H7 (cell line): Measurements from ENCODE around the gene SUGCT. TPM values are rescaled to one million over a fixed set of nuclear protein-coding genes. Genes with fewer than 3 reads are reported as not detected.

Source experiments
- DNase-seq: peaks from one replicate; pipeline ENCODE4 v3.0.0; 2012
- H3K27me3 ChIP-seq: 2 replicates; pipeline ENCODE4 v1.6.0; 2011; ENCODE audit warnings: mild to moderate bottlenecking, low read length; ENCODE audit not compliant: control insufficient read depth, insufficient read depth
- H3K36me3 ChIP-seq: replicated peaks from 2 replicates; pipeline ENCODE4 v1.5.1; 2011; ENCODE audit warnings: low read length; ENCODE audit not compliant: control insufficient read depth, insufficient read depth
- H3K4me3 ChIP-seq: 2 replicates; pipeline ENCODE4 v1.5.1; 2011; ENCODE audit warnings: low read depth, mild to moderate bottlenecking, control low read depth, low read length, moderate library complexity; ENCODE audit not compliant: insufficient read depth
- total RNA-seq: library from RNA; depleted of rRNA; stranded (reverse); fragments of >200 nt; shearing (Covaris generic); gene quantifications from 2 replicates; pipeline ENCODE4 v1.2.3, GENCODE V29; 2014

Gene SUGCT
- total RNA-seq, 1 experiment from 2014 or later, result 4.3 TPM

DNA sequence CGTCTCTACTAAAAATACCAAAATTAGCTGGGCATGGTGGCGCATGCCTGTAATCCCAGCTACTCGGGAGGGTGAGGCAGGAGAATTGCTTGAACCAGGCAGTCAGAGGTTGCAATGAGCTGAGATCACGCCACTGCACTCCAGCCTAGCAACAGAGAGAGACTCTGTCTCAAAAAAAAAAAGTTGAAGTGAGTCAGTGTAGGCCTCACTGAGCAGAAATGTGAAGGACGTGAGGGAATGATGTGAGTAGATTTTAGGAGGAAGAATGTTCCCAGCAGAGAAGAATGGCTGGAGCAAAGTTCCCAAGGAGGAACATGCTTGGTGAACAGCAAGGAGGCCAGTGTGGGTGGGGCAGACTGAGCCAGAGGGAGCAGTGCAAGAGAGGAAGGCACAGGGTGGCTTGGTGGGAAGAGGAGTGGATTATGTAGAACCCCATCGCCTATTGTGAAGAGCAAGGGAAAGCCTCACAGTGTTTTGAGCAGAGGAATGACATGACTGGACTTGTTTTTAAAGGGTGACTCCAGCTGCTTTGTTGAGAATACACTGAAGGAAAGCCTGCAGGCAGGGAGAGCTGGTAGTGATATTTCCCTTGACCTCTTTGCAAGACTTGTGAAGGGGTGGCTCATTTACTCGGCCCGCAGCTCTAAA, 708.7 kb downstream of the SUGCT start:
- H3K4me3 ChIP-seq, result no peak overlapping the region
- no peaks in the 10 kb centered on the region for H3K36me3 ChIP-seq
- DNase-seq, result no peak
- no peaks in the 10 kb centered on the region for H3K27me3 ChIP-seq

GRCh38 chr7:40845943-40846342, 711.1 kb downstream of the SUGCT start:
- DNase-seq, result no peak
- H3K27me3 ChIP-seq, result no peaks in the 10 kb centered on the region
- H3K36me3 ChIP-seq, result no peaks in the 10 kb centered on the region
- no peak overlapping the region for H3K4me3 ChIP-seq

- Histone ChIP-seq H3K36me3 (no peaks in the 10 kb centered on the region), H3K4me3 (no peak overlapping the region), H3K27me3 (no peaks in the 10 kb centered on the region)
- DNase-seq, result no peak
These were observed 713.1 kb downstream of the SUGCT start for GRCh38 chr7:40847921-40848320.

GRCh38 chr7:40848541-40849221, 713.9 kb downstream of the SUGCT start:
- Histone ChIP-seq H3K4me3 (no peak overlapping the region), H3K27me3 (no peaks in the 10 kb centered on the region), H3K36me3 (no peaks in the 10 kb centered on the region)
- DNase-seq, result no peak

GRCh38 chr7:40850017-40850416, 715.2 kb downstream of the SUGCT start:
- Histone ChIP-seq H3K27me3 (no peaks in the 10 kb centered on the region), H3K36me3 (no peaks in the 10 kb centered on the region), H3K4me3 (no peak overlapping the region)
- DNase-seq, result no peak

GRCh38 chr7:40851001-40851400, 716.2 kb downstream of the SUGCT start:
- Histone ChIP-seq H3K4me3 (no peak overlapping the region), H3K27me3 (no peaks in the 10 kb centered on the region), H3K36me3 (no peaks in the 10 kb centered on the region)
- DNase-seq, result no peak

DNA sequence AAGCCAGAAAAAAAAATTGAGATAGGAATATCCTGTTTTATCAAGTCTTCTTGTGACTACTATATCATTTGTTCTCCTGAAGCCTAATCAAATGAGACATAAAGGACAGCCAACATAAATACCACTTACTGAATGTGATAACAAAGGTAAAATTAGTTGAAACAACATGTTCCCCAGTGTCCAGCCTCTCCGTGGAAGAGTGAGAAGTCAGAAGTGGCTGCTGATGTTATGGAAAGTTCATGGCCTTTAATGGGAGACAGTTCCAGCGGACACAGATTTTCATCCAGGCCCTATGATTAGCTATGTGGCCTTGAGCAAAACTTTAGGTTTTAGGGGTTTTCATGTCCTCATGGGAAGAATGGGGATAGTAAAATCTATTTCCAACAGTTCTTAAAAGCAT, 724.3 kb downstream of the SUGCT start:
- Histone ChIP-seq H3K4me3 (no peak overlapping the region), H3K36me3 (no peaks in the 10 kb centered on the region), H3K27me3 (no peaks in the 10 kb centered on the region)
- DNase-seq, result no peak

GRCh38 chr7:40859965-40860543, 725.2 kb downstream of the SUGCT start:
- H3K4me3 ChIP-seq, result no peak overlapping the region
- no peaks in the 10 kb centered on the region for H3K36me3 ChIP-seq
- H3K27me3 ChIP-seq, result no peaks in the 10 kb centered on the region
- DNase-seq, result no peak

DNA sequence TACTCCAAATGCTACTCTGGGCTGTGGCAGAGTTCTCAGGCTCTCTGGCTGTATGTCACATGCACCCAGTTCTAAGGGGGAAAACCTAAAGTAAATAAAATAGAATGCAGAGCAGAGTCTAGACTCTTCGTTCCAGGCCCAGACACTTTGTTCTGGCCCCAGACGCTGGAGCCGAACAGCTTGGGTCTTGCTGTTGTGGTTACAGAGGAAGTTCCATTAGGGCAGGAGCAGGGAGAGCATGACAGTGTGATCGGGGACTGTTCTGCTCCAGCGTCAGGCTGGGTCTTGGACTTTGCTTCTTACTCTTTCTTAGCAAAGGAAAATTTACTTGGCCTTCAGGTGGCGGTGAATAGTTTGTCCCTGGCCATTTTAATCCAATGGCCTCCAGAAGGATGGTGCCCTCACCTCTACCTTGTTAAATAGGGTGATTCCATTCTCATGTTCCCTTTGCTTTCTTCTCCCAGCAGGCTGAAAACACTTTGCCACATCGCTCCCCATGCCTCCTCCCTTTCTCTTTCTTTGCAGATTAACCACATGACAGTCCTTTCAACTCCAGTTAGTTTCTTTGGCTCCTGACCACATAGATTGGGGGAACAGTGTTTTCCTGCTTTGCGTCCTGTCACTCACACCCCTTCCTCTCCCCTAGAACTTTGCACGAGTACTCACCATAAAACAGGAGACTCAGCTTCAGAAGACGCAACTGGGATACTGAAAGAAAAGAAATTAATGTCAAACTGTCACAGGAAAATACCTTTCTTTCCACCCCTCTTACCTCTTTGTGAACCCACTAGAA, 730.8 kb downstream of the SUGCT start:
- DNase-seq, result no peak
- no peak overlapping the region for H3K4me3 ChIP-seq
- no peaks in the 10 kb centered on the region for H3K36me3 ChIP-seq
- H3K27me3 ChIP-seq, result no peaks in the 10 kb centered on the region

GRCh38 chr7:40866601-40867000, 731.8 kb downstream of the SUGCT start:
- Histone ChIP-seq H3K27me3 (no peaks in the 10 kb centered on the region), H3K36me3 (no peaks in the 10 kb centered on the region), H3K4me3 (no peak overlapping the region)
- DNase-seq, result no peak

DNA sequence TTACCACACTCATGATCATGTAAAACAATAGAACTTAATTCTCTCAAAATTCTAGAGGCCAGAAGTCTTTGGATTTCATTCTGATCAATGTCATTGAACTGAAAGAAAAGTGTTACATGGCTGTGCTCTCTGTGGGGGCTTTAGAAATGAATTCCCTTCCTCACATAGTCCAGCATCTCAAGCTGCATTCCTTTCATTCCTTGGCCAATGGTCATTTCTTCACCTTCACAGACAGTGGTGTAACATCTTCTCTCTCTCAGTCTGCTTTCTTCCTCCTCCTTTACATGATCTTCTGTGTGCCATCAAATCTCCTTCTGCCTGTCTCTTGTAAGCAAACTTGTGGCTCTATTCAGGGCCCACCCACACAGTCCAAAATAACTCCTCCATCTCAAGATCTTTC, 735.3 kb downstream of the SUGCT start:
- no peak for DNase-seq
- H3K4me3 ChIP-seq, result no peak overlapping the region
- no peaks in the 10 kb centered on the region for H3K27me3 ChIP-seq
- no peaks in the 10 kb centered on the region for H3K36me3 ChIP-seq

DNA sequence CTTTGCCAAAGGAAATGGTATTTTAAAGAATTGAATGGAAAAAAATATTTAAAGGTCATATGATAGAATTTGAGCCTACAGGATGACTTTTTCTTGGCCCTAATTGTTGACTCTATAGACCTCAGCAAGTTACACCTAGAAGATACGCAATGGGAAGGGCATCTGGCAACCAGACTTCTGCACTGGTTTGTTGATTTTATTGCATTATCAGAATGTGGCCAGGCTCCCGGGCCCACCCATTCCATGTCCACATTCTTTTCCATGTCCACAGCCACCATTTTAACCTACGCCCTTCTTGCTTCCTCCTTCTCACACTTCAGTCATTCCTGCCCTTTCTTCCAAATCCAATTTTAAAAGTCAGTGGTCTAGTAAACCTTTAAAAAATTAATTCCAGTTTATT, 738.4 kb downstream of the SUGCT start:
- Histone ChIP-seq H3K27me3 (no peaks in the 10 kb centered on the region), H3K36me3 (no peaks in the 10 kb centered on the region), H3K4me3 (no peak overlapping the region)
- DNase-seq, result no peak

DNA sequence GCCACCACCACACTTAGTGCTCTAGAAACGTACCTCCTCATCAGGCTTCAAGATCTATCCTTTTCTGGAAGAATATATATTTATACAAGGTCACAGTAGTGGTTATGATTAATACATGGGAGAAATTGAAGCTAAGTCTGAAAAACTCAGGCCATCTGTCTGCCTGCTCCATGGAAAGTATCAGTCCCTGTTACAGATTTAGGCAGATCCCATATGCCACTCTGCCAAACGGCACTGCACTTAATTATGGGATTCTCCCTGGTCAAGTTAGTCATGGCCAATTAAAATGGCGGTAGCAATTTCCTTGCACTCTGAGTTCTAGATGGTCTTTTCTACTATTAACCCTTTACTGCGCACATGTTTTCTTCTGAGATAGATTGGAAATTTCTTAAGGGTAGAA, 740.0 kb downstream of the SUGCT start:
- no peaks in the 10 kb centered on the region for H3K36me3 ChIP-seq
- DNase-seq, result no peak
- no peaks in the 10 kb centered on the region for H3K27me3 ChIP-seq
- no peak overlapping the region for H3K4me3 ChIP-seq

GRCh38 chr7:40876601-40877000, 741.8 kb downstream of the SUGCT start:
- H3K4me3 ChIP-seq, result no peak overlapping the region
- no peaks in the 10 kb centered on the region for H3K27me3 ChIP-seq
- DNase-seq, result no peak
- no peaks in the 10 kb centered on the region for H3K36me3 ChIP-seq
